HCEC 1CT (cell line): Measurements from ENCODE around the gene ARHGAP42.
"Not testable (repeated sequence)": the region's sequence is repeated elsewhere in the genome, so short reads cannot be mapped to it uniquely, and the experiment has no call there.

Source experiments
- DNase-seq: peaks from one replicate; pipeline ENCODE4 v3.0.0-alpha.2; 2017

ARHGAP42 gene

GRCh38 chr11:100687054-100687629, at the start of gene ARHGAP42:
ARHGAP42 (plus strand) TSS chr11:100687288; CDS start chr11:100687679, 391 bp downstream.
- DNase-seq, result peak; percentile 60

DNA sequence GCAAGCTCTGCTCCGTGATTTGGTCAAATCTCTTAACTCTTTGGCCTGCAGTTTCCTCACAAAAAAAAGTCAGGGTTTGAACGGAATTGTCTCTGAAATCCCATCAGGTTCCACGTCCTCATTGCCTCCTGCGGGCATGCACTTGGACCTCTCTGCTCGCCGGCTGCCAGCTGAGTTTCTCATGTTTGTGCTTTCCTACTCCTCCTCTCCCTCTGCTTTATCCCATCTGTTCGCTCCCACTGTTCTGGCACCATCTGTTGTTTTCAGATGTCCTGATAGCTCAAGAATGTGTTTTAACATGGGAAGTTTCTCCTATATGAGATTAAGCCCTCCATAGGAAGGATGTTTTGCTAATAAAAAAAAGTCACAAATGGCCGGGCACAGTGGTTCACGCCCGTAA, 49.4 kb upstream of the ARHGAP42 start:
- DNase-seq, result no peak

DNA sequence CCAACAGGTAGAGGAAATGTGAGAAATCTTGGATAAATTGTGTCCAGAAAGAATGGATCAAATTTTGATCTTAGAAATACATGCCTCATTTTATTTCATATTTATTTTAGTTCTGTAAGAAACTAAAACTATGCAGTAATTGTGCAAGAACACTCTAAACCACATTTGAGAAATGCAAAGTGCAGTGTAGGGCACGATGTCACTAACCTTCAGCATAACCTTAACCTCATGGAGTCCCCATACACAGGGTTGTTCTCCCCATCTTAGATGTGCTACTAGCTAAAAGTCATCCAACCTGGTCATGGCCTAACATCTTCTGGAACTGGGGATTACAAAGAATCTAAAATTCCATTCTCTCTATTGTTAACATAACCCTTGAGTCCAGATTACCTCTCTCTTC, 48.4 kb upstream of the ARHGAP42 start:
- DNase-seq, result peak; percentile 16

- peak; percentile 62 for DNase-seq
Observed at GRCh38 chr11:100639140-100639539, 47.9 kb upstream of the ARHGAP42 start.

GRCh38 chr11:100640071-100640470, 47.0 kb upstream of the ARHGAP42 start:
- DNase-seq, result no peak

GRCh38 chr11:100640646-100641045, 46.4 kb upstream of the ARHGAP42 start:
- DNase-seq, result no peak

- no peak for DNase-seq
Observed at GRCh38 chr11:100641456-100641855, 45.6 kb upstream of the ARHGAP42 start.

- no peak for DNase-seq
Observed at GRCh38 chr11:100646545-100646944, 40.5 kb upstream of the ARHGAP42 start.

- DNase-seq, result no peak
Observed at GRCh38 chr11:100647861-100648260, 39.2 kb upstream of the ARHGAP42 start.

DNA sequence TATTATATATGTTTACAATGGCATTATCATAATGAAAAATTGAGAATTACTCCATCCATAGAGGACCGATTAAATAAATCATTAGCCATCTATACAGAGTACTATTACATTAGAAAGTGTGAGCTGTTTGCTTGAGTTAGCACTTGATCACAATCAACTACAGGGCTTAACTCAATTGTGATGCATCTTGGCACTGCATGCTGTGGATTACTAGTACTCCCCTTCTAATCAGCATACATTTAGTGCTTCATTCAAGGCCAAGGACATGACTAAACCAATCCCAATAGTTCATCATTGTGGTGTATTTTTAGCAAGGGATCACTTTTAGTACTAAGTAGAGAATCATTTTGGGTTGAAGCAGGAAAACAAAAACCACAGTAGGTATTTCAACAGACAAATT, 23.5 kb upstream of the ARHGAP42 start:
- DNase-seq, result no peak

DNA sequence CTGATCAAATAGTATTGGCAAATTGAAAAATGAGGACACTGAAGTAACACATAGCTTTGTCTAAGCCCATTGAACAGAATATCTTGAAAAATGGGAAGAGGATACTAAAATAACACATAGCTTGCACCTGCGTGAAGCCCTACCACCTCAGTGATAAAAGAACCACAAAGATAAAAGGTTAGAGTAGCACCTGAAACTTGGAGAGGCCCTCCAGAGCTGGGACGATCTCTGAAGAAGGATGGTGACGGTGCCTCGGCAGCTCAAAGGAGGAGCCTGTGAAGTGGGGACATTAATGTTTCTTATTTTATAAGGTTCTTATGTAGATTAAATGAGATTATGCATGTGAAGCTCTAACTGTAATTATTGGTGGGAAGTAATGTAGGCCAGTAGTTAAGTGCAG, 23.1 kb upstream of the ARHGAP42 start:
- no peak for DNase-seq

DNA sequence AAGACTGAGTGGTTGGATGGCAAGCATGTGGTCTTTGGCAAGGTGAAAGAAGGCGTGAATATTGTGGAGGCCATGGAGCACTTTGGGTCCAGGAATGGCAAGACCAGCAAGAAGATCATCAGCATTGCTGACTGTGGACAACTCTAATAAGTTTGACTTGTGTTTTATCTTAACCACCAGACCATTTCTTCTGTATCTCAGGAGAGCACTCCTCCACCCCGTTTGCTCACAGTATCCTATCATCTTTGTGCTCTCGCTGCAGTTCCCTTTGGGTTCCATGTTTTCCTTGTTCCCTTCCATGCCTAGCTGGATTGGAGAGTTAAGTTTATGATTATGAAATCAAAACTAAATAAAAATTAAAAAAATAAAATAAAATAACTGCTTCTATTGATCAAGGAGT, 20.3 kb upstream of the ARHGAP42 start:
- DNase-seq, result not testable (repeated sequence)

DNA sequence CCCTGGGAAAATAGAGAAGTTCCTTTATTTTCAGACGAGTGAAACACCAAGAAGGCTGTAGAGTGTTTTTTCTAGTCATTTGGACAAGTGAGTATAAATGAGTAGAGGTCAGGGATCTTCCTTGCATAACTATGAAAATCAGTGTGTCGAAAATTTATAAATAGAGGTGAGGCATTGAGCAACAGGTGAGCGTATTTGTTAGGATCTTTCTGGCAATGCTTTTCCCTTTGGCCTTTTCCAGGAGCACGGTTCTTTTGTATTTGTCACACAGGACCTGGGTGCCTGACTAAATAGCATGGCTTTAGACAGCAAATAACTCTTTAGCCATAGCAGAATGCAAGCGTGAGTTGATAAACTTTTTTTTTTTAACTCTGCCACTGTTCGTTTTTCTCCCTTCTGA, 19.6 kb upstream of the ARHGAP42 start:
- no peak for DNase-seq

DNA sequence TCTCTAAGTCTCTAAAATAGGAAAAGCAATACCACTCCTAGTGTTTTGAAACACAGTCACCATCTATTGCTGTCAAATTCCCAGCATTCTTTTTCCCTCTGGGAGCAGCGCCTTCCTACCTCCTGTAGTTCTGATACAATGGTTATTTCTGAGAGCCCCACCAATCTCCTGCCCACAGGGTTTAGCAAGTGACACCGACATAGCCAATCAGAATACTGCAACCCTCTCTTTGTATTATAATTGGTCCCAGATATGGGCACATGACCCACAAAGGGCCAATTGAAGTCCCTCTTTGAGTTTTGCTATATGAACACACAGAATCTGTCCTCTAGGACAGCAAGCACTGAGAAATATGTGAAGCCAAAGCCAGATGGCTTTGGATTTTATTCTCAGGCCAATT, 16.9 kb upstream of the ARHGAP42 start:
- DNase-seq, result no peak

DNA sequence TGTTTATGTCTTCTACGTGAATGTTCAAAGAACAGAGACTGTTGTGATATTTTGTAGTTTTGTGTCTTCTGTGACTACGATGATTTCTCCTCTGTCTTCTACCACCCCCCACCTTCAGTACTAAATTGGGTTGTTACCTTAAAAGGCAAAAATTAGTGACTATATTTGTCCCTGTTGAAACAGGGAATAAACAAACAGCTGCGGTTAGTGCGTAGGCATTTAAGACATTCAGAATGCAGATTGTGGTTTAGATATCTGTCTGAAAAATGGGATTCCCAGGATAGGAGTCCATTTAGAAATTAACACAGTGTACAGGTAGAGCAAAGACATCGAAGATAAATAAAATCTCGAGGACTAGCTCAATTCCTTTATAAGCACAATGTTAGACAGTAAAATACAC, 15.6 kb upstream of the ARHGAP42 start:
- DNase-seq, result peak; percentile 20

GRCh38 chr11:100672498-100673033, 14.5 kb upstream of the ARHGAP42 start:
- DNase-seq, result no peak

GRCh38 chr11:100673063-100673462, 14.0 kb upstream of the ARHGAP42 start:
- peak; percentile 47 for DNase-seq

DNA sequence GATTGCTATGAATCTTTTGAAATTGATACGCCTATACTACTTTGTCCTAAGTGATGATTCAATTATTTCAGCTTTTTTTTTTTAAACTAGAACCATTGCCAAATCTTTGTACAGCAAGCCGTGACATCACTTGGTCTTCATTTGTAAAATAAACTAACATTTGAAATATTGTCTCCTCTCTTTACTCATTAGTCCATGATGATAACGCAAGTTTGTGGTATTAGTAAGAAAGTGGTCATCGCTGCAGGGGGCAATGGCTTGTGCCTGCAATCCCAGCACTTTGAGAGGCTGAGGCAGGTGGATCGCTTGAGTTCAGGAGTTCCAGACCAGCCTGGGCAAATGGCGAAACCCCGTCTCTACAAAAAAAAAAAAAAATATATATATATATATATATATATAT, 12.9 kb upstream of the ARHGAP42 start:
- DNase-seq, result peak; percentile 95

GRCh38 chr11:100675115-100675650, 11.9 kb upstream of the ARHGAP42 start:
- DNase-seq, result no peak

GRCh38 chr11:100676901-100677300, 10.2 kb upstream of the ARHGAP42 start:
- DNase-seq, result no peak

DNA sequence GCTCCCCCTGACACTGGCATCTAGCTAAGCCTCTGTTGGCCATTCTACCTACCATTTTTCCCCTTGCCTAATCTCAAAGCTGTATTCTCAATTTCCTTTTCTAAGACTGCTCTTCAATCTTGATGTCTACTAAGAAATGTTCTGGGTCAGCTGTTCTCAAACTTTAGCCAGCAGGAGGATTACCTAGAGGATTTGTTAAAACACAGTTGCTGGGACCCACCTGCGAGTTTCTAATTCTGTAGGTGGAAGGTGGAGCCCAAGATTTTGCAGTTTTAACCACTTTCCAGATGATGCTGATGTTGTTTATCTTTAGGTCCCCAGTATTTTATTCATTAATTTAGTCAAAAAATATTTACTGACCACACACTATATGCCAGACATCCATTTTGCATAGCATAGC, 9.3 kb upstream of the ARHGAP42 start:
- DNase-seq, result no peak

GRCh38 chr11:100680070-100680469, 7.0 kb upstream of the ARHGAP42 start:
- DNase-seq, result no peak

DNA sequence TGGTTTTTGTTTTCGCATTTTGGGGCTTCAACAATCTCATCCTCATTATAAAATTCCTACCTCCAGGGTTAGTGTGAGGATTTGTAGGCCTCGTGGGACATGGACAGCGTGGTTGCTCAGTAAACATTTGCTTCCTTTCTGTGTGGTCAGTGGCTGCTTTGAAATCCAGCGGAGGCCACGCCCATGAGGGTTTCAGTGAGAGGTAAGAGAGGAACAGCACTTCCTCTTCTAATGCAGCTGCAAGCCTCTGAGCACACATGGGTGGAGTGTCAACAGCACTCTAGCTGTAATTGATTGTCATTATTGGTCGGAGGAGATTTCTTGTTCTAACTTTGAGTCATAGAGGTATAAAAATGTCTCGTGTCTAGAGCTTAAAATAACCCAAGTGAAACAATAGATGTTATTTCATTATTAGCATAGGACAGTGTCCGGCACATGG, 6.0 kb upstream of the ARHGAP42 start:
- peak; percentile 25 for DNase-seq

- DNase-seq, result peak; percentile 55
Observed at GRCh38 chr11:100682247-100682969, 4.7 kb upstream of the ARHGAP42 start.
